ENCODE data around the gene SREBF2.

- TF ChIP-seq CTCF (conservative IDR thresholded peaks at IDR 0.05 in 1 of 2, IDR thresholded peaks at IDR 0.05 in 1 of 2; ENCODE audit: extremely low read depth in 1 of 2, insufficient read depth in 1 of 2, low read depth in 1 of 2, low read length in 2 of 2) (no peak), EZH2 (IDR thresholded peaks at IDR 0.05; ENCODE audit: borderline replicate concordance, low read length) (no peak)
Measured at GRCh38 chr22:41842996-41843970, 10.4 kb downstream of the SREBF2 start.

Data from mammary epithelial cell (primary cell).